Stimulated activated CD4-positive, alpha-beta T cell treated with anti-CD3 and anti-CD28 coated beads, Interleukin-4, amount 100 ng/mL, for 1 hour (primary cell): ENCODE data around the gene MUL1.

Experiments
- DNase-seq: peaks from one replicate; pipeline ENCODE4 v3.0.0-alpha.2; 2020

Gene MUL1

DNA sequence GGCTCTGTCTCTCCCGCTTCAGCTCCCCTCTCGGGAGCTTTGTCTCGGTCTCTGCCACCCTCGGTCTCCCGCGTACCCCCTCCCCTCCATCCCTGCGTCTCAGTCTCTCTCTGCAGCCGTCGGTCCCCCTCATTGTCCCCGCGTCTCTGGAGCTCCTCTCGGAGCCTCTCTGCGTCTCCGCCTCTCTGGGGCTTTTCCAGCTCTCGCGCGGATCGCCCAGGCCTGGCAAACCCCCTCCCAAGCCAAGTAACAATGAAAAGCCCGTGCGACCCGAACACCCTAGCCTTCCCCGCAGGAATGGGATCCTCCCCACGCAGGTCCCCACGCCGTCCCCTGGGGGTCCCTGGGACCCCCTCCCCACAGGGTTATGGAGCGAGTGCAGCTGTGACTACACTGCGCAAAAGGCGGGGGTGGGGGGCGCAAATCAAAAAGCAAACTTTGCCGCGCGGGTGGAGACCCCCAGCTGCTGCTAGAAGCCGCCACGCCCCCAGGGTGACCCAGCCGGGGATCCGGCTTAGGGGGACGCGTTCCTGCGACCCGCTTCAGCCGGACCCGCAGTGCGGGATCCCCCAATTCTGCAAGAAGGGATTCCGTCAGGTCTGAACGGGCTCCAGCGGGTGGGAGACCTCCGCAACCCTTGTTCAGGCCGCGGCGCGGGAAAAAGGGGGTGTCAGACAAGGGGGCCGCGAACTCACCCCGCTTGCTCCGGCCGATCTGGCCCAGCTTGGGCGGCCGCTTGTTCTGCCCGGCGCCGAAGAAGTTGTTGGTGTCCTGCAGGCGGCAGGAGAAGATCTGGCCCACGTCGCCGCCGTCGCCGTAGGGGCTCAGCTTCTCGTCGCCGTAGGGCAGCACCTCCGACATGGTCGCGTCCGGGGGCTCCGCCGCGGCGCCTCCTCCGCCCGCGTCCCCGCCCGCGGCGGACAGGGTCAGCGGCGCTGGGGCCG is 23.2 kb downstream of the MUL1 start:
- no peak for DNase-seq

DNA sequence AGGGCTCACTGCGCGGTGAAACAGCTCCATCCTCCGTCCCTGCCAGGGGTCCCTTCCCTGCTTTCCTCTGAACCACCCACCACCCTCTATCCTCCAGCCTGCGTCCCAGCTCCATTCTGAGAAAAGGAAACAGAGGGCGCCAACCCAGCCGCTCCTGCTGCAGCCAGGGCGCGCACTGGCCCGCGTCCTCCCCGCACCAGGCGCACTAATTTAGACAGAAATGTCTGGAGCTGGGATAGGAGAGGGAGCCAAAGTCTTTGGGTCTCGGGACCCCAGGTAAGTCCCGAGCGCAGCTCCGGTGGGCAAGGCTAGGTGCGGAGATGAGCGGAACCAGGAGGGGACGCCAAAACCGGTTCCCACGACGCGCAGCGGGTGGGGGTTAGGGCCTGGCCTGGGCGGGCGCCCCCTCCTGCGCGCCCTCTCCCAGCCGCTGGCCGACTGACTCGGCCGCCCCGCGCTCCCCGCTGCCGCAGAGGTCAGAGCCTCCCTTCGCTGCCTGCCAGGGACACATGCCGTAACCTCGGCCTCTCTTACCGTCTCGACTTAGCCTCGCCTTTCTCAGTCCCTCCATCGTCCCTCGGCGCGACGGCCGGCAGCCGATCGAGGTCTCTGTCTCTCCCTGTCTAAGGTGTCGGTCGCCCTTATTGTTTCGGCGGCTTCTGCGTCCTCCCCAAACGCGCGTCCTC is 24.0 kb downstream of the MUL1 start:
- DNase-seq: no peak

DNA sequence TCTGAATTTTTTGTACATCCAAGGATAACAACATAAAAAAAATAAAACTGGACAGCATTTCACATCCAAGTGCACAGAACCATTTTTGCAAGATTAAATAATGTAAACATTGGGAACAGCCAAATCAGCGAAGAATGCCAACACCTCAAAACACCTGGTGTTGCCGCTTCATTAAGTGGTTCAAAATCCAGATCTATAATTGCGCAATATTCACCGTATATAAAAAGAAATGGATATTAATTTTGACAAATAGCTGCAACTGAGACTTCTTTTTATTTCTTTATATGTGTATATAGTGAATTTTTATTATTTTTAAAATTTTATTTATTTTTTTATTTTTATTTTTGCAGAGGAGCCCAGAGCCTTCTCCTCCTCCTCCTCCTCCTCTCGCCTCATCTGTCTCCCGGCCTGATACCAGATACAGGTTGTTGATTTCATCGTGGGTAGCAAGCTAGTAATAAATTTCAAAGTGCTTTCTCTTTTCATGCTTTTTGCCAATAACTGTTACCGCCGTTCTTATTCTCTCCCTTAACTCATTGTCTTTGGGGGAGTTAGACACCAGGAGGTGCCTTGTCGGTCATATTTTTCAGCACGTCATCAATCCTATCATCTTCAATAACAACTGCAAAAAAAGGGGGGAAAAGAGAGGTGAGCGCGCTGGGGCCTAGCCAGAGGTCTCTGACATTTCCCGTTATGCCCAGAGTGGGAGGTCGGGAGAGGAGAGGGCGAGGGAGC is 24.7 kb downstream of the MUL1 start:
- no peak for DNase-seq

DNA sequence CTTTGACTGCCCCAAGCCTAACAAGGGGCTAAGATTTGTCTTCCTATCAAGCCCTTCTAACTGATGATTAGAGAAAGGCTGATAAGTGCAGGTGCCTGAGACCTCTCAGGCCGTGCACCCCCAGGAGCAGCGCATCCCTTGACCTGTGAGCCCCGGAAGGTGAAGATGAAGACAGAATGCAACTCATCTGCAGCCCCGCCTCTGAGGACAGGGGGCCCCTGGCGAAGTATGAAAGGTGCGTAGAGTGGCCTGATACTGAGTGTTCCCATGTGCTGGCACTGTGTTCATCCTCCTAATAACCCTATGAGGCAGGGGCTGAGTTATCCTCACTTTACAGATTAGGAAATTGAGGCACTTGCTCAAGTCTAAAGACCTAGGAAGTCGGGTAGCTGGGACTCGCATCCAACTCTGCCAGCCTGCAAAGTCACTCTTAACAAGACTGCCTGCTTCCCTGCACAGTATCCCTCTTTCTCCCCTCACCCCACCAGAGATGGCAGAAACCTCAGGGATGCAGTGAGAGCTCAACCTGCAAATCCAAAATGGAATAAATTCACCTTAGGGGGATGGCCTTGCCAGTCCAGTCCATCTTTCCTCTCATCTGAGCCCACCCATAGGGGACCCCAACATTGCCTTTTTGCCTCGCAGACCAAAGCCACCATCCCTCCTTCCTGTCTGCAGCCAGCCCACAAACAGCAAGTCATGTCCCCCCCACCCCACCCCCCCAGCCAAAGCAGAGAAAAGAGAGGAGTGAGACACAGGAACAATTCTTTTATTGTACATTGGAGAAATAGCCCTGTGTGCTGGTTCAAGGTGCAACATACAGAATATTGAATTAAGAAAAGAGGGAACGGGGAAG is 26.1 kb downstream of the MUL1 start:
- DNase-seq: no peak

DNA sequence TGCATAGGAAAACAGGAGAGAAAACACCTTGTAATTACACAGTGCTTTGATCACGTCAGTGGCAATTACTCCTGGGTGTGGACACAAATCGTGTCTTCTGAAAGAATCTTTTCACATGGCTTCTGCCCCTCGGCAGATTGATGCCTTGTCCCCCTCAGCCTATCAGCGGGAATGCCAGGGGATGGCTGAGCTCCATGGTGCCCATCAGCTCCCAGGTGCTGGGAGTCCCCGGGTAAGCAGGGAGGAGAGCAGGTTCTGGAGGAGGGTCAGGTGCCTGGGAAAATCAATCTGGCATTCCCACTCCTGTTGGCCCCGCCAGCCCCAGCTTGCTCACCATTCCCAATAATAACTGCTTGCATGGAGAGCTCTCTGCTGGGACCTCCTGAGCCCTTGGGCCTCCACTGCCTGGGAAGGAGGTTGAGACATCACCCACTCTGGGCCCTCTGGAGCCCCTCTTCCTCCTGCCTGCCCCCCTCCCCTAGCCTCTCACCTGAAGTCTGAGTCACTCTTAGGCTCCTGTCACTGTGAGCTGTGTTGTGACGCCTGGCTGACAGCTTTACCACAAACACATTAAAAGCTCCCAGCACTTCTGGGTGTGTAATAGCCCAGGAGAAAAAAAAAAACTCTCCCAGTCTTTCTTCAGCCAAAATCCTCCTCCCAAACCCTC is 26.9 kb downstream of the MUL1 start:
- no peak for DNase-seq

DNA sequence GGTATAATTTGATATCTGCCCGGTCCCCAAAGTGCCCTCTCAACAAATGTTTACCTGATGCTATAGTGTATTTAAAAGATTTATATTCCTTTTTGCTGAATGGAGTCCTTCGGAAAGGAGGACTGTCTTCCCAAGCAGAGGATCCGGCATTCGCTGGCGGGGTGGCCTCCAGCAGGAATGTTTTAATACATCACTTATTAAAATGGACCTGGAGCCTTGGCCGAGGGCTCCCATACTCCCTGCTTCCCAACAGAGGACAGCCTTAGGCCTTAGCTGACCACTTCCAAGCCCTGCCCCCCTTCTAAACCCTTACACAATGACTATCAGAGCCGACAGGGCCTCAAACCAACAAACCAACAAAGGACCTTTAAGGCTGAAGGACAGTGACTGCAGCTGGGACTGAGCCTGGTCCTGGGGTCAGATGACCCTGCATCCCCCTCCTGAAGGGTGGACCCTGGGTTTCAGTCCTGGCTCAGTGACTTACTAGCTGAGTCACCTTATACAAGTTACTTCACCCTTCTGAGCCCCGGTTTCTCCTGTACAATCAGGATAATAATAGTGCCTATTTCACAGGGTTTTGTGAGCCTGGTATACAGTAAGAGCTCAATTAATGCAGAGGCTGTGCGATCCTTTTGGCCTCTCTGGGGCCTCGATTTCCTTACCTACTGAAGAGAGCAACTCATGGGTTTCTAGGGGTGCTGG is 27.6 kb downstream of the MUL1 start:
- no peak for DNase-seq

DNA sequence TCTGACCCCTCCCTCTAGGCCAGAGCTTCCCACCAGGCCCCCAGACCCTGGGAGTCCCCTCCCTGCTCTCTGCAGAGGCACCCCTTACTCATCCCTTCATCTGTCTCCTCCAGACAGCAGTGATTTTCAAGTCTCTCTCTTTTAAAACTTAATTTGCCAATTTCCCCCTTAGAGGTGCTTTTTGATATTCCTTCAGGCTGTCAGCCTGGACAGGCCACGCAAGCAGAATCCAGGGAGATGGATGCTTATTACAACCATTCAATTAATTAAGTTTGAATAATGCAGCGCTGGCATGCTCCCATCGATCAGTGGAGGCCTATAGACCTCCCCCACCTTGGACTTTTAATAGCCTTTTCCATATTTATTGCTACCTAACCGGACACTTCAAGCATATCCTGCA is 28.1 kb downstream of the MUL1 start:
- no peak for DNase-seq

DNA sequence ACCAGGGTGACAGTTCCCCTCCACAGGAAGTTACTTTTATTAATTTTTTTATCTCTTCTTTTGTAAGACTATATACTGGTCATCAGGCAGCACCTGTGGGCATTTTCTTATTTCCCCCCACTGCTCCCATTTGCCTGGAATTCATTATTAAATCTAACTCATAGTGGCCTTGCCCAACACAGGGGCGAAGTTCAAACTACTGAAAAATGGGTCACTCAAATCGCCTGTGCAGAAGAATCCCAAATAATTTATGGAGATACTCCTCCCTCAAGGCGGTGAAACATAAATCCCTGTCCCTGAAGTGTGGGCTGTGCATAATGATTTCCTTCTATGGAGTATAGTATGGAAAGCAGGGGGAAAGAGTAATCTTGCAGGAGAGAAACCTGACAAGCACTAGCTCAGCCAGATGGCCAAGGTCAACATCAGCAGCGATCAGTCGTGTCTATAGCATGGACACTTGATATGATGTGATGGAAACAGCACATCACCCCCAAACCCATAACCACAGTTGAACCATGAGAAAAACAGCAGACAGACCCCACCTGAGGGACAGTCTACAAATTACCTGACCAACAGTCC is 29.8 kb downstream of the MUL1 start:
- DNase-seq: no peak

DNA sequence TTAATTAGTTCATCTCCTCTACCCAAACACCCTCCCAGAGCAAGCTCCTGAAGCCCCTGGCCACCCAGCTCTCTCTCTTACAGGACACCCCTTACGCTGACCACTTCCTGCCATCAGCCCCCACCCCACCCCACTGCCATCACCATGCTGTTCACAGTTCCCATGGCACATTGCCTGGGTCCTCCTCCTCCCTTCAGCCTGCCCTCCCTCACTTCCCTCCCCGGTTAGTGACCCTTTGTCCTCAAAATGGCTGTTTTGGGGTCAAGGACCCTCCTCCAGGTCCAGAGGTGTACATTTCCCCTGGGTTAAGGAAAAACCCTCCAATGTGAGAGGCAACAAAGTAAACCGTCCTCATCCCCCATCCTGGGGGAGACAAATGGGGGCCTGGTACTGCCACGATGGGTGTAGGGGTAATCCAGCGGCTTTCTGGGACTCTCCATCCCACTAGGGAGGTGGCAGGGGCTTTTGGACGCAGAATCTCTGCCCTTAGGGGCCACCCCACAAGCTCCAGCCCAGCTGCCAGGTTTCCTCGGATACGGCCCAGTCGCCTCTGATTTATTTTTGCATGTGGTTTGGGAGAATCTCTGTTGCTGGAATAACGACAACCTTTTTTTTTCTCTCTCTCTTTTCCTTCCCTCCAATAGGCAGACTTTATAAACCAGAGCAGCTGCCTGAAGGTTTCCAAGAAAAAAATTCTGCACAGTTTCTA is 30.4 kb downstream of the MUL1 start:
- DNase-seq: no peak

DNA sequence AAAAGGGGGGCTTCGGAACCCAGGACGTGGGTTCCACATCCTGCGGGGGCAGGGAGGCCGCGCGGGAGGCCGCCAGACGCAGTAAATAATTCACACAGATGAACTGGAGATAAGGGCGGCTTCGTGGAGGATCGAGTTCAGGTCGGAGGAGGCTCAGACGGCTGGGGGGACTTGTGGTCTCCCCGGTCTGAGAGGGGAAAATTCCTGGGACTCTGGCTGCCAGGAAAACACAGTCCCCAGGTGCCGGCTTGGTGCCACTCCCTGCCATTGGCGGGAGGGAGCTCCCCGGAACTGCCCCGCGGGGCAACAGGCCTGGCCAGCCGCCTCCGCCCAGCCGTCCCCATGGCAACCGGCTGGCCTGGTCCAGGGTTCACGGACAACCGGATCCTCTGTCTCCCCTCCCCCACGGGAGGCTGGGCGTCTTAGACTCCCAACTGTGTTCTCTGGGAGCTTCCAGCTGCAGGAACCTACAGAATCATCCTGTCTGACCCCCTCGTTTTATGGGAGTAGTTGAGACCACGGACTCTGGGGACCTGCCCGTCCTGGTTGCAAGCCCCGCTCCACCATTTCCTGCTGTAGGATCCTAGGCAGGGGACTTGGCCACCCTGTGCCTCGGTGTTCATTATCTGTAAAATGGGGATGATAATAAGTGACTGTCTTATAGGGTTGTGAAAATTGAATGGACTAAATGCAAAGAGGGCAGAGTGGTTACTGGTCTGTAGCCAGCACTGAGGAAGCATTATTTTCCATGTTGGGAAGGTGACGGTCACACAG is 31.5 kb downstream of the MUL1 start:
- DNase-seq: no peak

DNA sequence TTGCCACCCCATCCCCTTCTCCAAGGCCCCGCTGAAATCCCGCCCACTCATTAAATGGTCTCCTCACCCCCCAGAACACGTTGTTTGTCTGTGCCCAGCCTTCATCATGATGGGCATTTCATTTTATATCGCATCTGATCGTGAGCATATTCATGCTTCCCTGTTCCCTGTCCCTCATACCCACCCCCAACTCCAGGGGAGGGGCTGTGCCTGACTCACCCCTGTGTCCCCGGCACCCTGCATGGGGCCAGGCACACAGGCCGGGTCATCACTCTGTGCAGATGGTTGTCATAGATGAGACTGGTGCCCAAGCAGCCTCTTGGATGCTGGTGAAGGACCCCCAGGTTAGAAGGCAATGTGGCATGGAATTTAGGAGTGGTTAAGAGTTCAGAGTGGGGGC is 33.0 kb downstream of the MUL1 start:
- no peak for DNase-seq

DNA sequence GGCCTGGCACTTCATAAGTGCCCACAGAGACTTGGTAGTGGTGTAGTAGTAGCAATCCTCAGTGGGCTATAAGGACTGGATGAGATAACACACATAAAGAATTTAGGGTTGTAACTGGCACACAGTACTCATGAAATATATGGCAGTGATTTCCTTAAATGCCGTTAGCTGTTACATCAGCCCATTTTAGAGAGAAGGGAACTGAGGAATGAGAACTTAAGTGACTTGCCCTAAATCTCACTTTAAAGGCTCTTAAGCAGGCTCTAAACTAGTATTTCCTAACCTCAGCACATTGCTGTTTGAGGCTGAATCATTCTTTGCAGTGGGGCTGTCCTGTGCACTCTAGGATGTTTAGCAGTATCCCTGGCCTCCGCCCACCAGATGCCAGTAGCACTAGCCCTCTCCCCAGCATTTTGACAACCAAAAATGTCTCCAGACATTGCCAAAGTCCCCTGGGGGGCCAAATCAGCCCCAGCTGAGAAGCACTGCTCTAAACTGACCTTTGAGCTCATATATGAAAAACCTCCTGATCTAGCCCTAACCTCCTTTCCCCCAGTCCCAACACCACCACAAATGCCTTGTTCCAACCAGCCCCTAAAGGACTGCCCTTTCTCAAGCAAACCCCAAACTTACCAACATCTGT is 33.5 kb downstream of the MUL1 start:
- no peak for DNase-seq

DNA sequence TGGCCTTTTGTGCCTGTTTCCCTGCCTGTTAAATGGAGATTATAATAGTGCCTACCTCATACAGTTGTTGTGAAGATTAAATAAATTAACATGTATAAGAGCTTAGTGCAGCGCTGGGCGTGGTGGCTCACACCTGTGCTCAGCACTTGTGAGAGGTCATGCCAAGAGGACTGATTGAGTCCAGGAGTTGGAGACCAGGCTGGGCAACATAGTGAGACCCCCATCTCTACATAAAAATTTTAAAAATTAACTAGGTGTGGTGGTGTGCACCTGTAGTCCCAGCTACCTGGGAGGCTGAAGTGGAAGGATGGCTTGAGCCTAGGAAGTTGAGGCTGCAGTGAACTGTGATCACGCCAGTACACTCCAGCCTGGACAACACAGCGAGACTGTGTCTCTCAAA is 34.1 kb downstream of the MUL1 start:
- DNase-seq: no peak

DNA sequence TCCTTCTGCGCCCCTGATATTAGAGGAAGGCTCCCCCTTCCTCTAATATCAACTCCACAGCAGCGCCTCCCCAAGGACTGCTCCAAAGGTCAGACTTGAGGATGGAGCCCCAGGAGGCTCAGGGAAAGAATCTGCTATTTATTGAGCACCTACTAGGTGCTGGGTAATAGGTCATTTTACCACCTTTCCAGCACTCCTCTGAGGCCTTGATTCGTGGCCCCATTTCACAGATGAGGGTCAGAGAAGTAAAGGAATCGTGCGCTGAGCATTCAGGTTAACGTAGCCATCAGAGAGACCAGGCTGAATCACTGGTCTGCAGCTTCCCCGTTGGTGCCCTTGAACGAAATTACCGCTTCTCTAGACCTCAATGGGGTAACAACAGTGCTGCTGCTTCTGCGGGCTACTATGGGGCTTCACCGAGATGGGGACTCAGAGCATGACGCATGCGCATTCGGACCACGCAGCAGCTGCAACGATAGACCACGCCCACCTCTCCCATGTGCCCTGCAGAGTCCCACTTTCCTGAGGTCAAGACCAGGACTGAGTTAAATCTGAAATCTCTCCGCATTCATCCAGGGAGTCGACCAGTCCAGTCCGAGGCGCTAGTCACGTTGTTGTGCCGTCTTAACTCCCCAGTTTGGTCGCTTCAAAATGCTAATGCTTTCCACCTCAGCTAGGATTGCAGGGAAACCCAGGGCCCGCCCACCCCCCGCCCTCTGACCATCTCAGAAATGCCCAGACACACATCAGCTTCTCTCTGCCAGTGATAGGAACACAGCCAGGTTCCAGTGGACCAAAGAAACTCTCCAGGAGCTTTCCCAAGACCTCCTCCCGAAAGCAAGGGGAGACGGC is 34.9 kb downstream of the MUL1 start:
- DNase-seq: peak; percentile 22

DNA sequence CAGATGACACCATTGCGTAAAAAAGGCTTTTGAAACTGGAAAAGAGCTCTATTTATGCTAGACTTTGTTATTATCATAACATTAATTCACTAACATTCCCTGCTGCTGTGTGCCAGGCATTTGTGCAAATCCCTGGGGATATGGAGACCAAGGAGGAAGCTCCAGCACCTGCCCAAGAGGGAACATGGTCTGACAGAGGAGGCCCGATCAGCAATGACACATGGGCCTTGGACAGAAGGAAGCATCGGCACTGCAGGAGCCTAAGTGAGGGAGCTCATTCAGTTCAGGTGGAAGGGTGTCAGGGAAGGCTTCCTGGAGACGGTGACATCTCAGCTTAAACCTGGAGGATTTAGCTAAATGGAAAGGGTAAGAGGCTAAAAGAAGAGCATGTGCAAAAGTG is 35.8 kb downstream of the MUL1 start:
- no peak for DNase-seq

DNA sequence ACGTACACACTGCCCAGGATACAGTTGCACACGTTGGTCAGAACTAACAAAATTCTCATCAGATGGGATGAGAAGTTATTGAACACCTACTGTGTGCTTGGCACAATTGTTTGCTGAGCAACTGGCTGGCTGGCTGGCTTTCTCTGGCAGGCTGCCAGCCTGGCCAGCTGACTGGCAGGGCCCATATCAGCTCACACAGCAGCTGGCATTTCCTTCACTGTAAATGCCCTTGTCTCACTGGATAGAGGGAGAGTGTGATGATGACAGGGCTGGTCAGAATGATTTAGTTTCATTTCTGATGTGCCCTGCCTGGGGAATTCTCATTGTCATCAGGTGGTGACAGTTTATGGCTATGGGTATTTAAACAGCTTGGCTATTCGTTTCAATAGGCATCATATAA is 37.8 kb downstream of the MUL1 start:
- no peak for DNase-seq

DNA sequence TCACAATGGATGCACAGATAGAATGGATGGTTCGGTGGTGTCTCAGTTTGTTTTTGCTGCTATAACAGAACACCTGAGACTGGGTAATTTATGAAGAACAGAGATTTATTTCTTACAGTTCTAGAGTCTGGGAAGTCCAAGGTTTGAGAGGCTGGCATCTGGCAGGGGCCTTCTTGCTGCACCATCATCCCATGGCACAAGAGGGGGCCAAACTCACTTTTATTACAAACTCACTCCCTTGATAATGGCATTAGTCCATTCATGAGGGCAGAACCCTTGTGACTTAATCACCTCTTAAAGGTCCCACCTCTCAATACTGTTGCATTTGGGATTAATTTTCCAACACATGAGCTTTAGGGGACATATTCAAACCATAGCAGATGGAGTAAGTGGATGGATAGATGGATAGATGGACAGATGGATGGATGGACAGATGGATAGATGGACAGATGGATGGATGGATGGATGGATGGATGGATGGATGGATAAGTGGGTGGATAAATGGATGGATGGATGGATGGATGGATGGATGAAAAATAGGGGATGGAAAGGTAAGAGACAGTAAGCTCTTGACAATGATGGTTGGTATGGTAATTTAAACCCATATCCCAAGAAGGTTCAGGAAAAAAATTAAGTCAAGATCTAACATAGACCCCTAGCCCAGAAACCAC is 38.4 kb downstream of the MUL1 start:
- no peak for DNase-seq
